H1 (cell line): Measurements from ENCODE around the gene NRSN2. TPM values are rescaled to one million over a fixed set of nuclear protein-coding genes. Genes with fewer than 3 reads are reported as not detected.

Experiments used
- CTBP2 ChIP-seq: IDR thresholded peaks from 2 replicates; pipeline ENCODE4 v1.7.0; 2011; ENCODE audit warnings: borderline replicate concordance, mild to moderate bottlenecking, moderate library complexity, mixed read lengths, low read length; ENCODE audit not compliant: insufficient read depth, insufficient read length
- EZH2 ChIP-seq: fragments of 200-600 bp; sonication (generic); IDR thresholded peaks from 2 replicates; pipeline ENCODE4 v1.7.1; 2012; ENCODE audit warnings: low read depth, mild to moderate bottlenecking, moderate library complexity, low read length, inconsistent platforms; ENCODE audit not compliant: severe bottlenecking
- JUN ChIP-seq: IDR thresholded peaks from 2 replicates; pipeline ENCODE4 v1.6.1; 2011; ENCODE audit warnings: low read depth, mild to moderate bottlenecking, improper control_type of control experiment, low read length
- POLR2A ChIP-seq, 2 experiments: IDR thresholded peaks; 1 replicate in 1 of 2; 2 replicates in 1 of 2; pipeline ENCODE4 v1.6.1; 2011; ENCODE audit warnings: low read depth in 2 of 2, low read length in 2 of 2, mild to moderate bottlenecking in 2 of 2; ENCODE audit errors: control extremely low read depth in 1 of 2
- RNF2 ChIP-seq: fragments of 200-900, 300-1000 bp; sonication (generic); IDR thresholded peaks from 2 replicates; pipeline ENCODE4 v1.7.1; 2016; ENCODE audit warnings: borderline replicate concordance, low read depth, mild to moderate bottlenecking, antibody characterized with exemption, low read length; ENCODE audit not compliant: poor library complexity, severe bottlenecking; ENCODE audit errors: missing control alignments
- polyA plus RNA-seq, 7 experiments: library from polyadenylated mRNA; depleted of rRNA in 3 of 7; stranded (reverse) in 5 of 7; unstranded in 2 of 7; fragments of >200 nt in 5 of 7; fragments of 200-250 nt in 2 of 7; gene quantifications; 1 replicate in 5 of 7; 2 replicates in 1 of 7; 4 replicates in 1 of 7; pipeline versions ENCODE4 v1.2.1 to v1.2.3, GENCODE V29; 2011 to 2013; ENCODE audit warnings: missing spikeins in 2 of 7, mixed read lengths in 2 of 7
- total RNA-seq: library from RNA; stranded (reverse); fragmentation: NEBNext Ultra II Directional; extraction: Animal tissue kit (Norgen Biotek cat#: 25700); gene quantifications from 2 replicates; pipeline ENCODE4 v1.2.1, GENCODE V29; 2021

NRSN2 gene
- total and polyA plus RNA-seq, 2 of the 8 experiments (the other 6 are each of a cell fraction or from before 2014, with no cell fraction given) = 19.4 to 33.3 TPM

DNA sequence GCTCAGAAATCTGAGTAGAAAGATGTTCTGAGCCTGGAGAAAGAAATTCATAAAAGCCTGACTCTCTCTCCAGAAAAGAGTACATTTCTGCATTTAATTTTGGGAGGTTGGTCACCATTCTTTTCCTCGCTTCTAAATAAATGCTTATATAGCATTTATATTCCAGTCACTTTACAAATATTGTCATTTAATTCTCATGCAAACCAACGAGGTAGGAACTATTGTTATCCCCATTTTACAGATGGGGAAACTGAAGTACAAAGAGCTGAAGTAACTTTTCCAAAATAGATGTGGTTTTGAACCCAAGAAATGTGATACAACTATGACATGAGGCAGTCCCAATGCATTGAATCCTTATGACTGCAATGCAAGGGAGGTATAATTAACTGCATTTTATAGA lies 29.2 kb downstream of the NRSN2 start (continued):
- no peak for TF ChIP-seq JUN
- TF ChIP-seq CTBP2 = no peak
- no peak for TF ChIP-seq POLR2A (IDR thresholded peaks at IDR 0.05; ENCODE audit: control extremely low read depth in 1 of 2, low read depth in 2 of 2, low read length in 2 of 2)
- TF ChIP-seq RNF2 = no peak
- TF ChIP-seq EZH2 = no peak
- TF ChIP-seq, all 59 proteins: peak for 0
